Measurements from ENCODE around the gene AMBRA1.
A peak's percentile ranks its signal among the peaks of the same experiment; 100 is the strongest.
"Not testable (repeated sequence)": the region's sequence is repeated elsewhere in the genome, so short reads cannot be mapped to it uniquely, and the experiment has no call there.

The AMBRA1 gene

DNA sequence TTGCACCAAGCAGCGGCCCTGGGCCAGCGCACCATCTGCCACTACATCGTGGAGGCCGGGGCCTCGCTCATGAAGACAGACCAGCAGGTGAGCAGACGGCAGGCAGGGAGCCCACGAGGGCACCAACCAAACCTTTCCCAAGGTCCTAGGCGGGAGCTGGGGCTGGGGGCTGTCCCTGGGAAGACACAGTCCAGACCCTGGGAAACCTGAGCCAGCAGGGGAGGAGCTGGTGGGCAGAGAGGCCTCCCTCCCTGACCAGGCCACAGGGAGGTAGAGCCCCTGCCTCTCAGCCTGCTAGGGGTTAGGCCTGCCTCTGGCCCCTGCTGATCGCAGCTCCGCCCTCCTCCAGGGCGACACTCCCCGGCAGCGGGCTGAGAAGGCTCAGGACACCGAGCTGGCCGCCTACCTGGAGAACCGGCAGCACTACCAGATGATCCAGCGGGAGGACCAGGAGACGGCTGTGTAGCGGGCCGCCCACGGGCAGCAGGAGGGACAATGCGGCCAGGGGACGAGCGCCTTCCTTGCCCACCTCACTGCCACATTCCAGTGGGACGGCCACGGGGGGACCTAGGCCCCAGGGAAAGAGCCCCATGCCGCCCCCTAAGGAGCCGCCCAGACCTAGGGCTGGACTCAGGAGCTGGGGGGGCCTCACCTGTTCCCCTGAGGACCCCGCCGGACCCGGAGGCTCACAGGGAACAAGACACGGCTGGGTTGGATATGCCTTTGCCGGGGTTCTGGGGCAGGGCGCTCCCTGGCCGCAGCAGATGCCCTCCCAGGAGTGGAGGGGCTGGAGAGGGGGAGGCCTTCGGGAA is 214.1 kb downstream of the AMBRA1 start:
- DNase-seq: not testable (repeated sequence)

DNA sequence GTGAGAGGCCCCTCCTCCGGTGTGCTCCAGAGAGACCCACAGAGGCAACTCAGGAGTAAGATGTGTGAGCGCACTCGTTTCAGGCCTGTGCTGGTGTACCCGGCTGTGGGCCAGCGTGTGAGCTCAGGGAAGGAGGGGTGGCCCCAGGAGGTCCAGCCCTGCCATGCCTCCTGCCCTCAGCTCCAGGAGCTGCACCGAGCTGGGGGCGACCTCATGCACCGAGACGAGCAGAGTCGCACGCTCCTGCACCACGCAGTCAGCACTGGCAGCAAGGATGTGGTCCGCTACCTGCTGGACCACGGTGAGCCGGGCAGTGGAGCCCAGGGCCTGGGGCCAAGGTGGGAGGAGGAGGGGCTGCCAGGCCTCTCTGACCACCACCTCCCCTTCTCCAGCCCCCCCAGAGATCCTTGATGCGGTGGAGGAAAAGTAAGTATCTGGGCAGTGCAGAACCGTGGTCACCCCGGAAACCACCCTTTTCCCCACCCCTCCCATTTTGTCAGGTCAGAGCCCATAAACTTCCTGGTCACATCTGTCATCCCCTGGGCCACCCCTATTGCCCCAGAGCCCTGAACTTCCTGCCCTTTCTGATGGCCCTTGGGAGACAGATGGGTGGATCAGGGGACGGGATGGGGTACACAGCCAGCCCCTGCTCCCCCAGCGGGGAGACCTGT is 214.9 kb downstream of the AMBRA1 start:
- DNase-seq: no peak

DNA sequence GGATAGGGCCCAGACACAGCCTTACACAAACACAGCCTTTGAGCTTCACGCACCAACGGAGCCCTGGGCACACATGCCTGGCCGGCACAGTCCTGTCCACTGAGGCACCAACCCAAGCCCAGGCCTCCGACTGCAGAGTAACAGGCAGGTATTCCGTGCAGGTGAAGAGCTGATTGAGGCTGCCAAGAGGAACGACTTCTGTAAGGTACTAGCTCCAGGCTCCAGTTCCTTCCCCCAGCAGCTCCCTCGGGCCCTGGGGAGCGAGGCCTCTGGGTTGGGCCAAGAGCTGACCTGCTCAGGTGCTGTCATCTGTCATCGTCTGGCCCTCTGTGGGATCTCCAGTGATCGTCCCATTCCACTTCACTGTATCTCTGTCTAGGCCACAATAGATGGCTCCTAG is 215.5 kb downstream of the AMBRA1 start:
- no peak for DNase-seq

DNA sequence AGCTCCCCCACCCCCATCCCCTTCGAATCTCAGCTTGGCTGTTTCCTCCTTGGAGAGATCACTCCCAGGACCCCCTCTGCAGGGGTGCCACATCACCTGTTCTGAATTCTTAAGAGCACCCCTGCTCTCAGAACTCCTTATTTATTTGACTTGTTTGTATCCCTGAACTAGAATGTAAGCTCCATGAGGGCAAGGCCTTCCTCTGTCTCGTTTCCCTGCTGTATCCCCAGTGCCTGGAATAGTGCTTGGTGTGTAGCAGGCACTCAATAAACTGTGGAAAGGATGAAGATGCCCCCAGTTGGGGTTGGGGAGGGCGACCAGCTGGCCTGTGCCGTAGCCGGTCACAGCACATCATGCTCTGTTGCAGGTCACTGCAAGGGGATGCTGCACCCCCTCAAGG is 216.0 kb downstream of the AMBRA1 start:
- no peak for DNase-seq

DNA sequence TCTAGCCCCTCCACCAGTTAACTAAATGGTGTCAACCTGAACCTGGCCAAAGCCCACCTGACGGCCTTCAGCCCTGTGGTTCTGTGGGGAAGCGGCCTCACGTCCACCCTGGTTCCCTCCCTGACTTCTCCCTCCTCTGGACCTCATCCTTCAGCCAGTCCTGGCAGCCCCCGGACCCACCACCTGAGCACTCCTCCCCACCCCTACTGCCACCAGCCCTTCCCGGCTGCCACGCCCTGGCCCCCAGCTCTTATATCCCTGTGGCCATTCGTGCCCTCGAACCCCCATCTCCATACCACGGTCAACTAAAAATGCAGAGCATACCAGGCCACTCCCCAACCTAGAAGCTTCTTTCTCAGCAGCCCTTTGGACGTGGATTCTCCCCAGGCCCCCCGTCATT is 216.5 kb downstream of the AMBRA1 start:
- no peak for DNase-seq

DNA sequence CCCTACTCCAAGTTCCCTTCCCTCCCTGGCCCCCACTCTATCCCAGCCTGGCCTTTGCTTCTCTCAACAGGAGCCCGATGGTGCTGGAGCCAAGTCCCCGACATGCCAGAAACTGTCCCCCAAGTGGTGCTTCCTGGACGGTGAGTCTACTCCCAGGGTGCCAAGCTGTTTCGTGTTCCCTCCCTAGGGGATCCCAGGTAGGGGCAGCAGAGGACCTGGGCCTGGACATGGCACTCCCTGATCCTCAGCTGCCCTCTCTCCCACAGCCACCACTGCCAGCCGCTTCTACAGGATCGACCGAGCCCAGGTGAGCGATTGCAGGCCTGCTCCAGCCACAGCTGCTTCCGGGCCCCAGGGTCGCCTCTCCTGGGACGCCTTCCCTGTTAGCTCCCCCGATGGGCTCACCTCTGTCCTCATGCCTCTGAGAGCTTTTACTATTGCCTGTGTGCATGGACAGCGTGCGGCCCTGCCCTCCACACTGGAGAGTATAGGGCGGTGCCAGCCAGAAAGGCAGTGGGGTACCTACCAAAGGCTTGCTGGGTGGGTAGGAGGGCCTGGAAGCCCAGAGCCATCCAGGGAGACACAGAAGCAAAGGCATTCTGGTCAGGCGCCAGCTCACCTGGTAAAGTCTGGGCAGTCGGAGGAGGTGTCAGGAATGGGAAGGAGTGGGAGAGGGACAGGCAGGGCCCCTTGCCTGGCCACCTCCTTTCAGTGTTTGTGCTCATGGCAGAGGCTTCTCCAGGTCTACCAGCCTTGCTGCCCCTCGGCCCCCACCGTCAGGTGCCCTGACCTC is 217.4 kb downstream of the AMBRA1 start:
- DNase-seq: no peak

DNA sequence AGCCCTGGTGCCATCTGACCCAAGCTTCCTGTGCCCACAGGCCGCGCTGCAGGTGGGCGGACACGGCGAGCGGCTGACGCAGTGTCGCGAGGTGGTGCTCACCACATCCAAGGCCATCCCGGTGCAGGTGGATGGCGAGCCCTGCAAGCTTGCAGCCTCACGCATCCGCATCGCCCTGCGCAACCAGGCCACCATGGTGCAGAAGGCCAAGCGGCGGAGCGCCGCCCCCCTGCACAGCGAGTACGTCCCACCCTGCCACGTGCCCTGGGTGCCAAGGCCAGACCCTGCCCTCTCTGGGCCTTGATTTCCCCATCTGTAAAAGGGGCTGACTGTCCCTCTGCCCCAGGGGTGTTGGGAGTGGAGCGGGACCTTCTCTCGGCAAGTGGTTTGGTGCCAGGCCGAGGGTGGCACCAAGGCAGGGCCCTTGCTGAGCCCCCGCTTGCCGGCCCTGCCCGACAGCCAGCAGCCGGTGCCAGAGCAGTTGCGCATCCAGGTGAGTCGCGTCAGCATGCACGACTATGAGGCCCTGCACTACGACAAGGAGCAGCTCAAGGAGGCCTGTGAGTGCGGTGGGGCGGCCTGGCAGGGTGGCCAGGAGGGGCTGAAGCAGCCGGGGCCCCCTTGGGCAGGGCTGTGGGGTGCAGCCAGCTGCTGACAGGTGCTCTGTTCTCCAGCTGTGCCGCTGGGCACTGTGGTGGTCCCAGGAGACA is 218.3 kb downstream of the AMBRA1 start:
- DNase-seq: no peak

DNA sequence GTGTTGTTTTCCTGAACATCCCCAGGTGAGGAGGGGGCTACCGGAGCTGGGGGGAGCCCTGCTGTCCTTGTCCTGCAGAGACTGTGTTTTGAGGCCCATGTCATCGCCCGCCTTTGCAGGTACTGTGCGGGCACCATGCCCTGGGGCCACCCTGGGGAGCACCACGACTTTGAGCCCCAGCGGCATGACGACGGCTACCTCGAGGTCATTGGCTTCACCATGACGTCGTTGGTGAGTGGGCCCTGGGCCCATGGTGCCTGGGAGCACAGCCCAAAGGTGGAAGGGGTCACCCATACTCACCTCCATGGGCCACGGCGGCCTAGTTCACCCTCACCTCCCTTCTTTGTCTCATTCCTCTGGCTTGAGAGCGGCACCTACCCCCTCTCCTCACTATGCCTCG is 219.0 kb downstream of the AMBRA1 start:
- DNase-seq: no peak

DNA sequence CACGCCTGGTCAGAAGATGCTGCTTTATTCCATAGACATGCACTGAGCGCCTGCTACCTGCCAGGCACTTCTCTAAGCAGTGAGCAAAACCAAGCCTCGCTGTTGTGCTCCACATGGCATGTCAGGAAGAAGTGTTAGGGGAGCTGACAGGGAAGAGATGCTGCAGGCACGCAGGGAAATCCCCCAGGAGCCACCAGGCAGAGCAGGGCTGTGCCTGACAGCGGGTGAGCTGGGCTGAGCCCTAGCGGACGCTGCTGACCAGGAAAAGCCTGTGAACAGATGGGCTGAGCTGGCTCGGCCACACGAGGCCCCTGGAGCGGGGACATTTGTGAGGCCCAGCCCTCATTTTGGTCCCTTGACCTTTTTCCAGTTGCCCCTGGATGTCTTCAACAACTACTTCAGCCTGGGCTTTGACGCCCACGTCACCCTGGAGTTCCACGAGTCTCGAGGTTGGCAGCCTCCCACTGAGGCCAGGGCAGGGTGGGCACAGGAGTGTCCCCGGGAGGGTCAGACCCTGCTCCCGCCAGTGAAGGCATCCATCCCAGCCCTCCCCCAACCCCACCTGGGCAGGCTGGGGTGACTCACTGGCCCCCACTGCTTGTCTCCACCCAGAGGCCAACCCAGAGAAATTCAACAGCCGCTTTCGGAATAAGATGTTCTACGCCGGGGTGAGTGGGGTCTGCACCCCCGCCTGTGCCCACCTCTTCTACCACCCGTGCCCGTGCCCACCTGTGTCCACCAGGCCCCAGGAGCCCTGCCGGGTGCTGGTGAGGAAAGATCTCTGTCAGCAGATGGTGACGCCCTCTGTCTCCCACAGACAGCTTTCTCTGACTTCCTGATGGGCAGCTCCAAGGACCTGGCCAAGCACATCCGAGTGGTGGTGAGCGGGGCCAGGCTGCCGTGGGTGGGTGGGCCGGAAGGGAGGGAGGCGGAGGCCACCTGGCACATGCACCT is 219.8 kb downstream of the AMBRA1 start:
- no peak for DNase-seq

DNA sequence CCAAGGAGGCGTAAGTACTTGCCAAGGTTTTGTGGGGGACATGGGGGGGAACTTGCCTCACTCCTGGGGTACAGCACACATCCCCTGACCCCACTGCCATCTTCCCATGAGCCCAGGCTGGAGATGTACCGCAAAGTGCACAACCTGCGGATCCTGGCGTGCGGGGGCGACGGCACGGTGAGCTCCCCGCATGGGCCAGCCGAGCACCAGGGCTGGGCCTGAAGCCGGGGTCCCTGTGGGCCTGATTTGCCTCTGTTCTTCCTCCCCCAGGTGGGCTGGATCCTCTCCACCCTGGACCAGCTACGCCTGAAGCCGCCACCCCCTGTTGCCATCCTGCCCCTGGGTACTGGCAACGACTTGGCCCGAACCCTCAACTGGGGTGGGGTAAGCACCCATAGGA is 221.3 kb downstream of the AMBRA1 start:
- DNase-seq: not testable (repeated sequence)

DNA sequence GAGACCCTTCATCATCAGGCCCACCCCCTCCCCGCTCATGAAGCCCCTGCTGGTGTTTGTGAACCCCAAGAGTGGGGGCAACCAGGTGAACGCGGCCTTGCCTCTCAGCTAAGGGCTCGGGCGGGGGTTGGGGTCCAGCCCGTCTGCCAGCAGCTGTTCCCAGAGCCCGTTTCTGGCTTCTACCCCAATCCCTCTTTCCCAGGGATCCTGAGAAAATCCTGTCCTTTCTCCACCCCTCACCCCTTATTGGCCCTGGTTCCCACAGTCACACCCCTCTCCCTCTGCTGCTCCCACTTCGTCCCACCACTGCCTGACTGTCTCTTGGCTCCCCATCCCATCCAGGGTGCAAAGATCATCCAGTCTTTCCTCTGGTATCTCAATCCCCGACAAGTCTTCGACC is 221.7 kb downstream of the AMBRA1 start:
- DNase-seq: no peak

DNA sequence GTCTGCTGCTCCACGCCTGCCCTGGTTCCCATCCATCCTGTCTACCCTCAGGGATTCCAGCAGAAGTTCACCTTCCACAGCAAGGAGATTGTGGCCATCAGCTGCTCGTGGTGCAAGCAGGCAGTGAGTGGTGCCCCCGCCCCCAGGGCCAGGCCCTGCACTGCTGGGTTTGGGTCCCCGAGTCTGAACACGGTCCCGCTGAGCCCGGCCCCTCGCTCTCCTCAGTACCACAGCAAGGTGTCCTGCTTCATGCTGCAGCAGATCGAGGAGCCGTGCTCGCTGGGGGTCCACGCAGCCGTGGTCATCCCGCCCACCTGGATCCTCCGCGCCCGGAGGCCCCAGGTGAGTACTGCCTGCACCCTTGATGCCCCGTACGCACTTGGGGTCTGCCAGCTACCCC is 222.6 kb downstream of the AMBRA1 start:
- DNase-seq: not testable (repeated sequence)

DNA sequence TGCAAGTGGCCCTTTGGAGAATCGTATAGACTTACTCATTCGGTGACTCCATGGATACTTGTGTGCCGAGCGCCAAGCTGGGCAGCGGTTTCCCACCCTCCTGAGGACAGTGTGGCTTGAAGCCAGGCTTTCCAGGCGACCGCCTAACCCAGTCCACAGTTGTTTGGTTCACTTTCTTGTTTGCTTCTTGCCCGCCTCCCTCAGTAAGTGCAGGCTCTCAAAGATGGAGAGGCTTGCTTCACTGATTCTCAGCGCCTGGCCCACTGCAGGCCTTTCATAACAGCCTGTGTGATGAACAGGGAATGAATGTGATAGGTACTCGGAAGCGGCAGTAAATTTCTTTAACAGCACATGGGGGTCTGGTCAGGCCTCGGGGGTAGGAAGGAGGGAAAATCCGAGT is 223.6 kb downstream of the AMBRA1 start:
- no peak for DNase-seq

DNA sequence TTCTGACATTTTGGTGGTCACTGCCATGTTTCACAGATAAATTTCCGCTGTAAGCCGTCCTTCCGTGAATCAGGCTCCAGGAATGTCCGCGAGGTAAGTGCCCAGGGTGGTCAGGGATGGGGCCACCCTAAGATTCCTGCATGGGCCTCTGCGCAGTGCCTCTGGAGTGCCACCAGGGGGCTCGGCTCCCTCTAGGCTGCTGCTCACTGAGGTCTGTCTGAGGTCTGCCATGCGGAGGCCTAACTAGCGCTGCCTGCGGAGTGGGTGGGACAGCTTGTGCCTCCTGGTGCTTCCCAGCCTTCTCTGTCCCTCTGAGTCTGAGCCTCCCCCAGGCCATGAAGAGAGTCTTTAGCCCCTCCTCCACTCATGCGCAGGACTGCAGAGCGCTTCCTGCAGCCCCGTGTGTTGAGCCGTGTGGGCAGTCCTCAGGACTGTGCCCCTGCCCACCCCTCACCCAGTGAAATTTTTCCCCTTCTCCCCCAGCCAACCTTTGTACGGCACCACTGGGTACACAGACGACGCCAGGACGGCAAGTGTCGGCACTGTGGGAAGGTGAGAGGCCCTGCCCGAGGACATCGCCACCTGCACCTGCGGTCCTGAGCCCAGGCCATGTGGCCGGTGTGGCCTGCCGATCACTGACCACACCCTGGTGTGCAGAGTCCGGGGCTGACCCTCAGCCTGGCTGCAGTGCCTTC is 224.2 kb downstream of the AMBRA1 start:
- DNase-seq: peak; percentile 58

DNA sequence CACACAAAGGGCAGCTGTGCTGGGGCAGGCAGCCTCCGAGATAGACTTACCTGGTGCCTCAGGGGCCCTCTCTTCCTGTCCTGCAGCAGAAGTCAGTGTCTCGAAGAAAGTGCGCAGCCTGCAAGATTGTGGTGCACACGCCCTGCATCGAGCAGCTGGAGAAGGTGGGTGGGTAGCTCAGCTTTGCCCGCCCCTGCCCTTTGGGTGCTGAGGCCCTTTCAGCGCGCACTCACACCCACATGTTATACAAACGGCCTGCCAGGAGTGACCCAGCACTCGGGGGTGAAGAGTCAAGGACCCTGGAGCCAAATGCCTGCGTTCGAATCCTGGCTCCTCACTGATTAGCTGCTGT is 225.9 kb downstream of the AMBRA1 start:
- no peak for DNase-seq

DNA sequence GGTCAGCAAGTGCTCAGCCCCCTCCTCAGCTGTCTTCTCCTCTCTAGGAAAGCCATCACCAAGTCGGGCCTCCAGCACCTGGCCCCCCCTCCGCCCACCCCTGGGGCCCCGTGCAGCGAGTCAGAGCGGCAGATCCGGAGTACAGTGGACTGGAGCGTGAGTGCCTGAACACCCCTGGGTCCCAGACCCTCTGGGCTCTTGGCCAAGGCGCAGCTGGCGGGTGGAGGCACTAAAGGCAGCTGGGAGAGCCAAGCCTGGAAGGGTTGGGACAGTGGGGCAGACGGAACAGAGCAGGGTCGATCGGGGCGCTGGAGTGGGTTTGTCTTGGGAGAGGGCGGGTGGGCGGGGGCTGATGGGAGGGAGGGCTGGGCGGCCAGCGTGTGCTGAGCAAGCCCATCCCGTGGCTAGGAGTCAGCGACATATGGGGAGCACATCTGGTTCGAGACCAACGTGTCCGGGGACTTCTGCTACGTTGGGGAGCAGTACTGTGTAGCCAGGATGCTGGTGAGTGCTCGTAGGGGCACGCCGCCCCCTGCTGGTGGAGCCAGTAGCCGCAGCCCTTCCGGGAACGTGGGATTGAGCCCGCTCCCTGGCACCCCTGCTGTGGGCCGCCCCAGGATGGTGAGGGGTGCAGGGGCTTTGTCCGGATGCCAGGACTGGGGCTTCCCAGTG is 226.4 kb downstream of the AMBRA1 start:
- DNase-seq: peak; percentile 82

DNA sequence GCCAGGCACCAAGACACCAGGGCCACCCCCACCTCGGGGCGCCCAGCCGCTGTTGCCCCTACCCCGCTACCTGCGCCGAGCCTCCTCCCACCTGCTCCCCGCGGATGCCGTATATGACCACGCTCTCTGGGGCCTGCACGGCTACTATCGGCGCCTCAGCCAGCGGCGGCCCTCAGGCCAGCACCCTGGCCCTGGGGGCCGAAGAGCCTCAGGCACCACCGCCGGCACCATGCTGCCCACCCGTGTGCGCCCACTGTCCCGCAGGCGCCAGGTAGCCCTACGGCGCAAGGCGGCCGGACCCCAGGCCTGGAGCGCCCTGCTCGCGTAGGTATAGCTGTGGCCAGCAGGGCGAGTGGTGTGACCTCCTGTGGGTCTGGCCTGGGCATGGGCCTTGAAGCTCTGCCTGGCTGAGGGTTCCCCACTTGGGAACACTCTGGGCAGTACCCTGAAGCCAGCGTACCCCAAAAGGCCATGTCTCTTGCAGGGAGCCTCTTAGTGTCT is 227.1 kb downstream of the AMBRA1 start:
- DNase-seq: no peak

DNA sequence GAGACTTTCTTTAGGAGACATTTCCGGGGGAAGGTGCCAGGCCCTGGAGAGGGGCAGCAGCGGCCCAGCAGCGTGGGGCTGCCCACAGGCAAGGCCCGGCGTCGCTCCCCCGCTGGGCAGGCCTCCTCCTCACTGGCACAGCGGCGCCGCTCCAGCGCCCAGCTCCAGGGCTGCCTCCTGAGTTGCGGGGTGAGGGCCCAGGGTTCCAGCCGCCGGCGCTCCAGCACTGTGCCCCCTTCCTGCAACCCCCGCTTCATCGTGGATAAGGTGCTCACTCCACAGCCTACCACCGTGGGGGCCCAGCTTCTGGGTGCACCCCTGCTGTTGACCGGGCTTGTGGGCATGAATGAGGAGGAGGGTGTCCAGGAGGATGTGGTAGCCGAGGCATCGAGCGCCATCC is 227.6 kb downstream of the AMBRA1 start:
- no peak for DNase-seq

DNA sequence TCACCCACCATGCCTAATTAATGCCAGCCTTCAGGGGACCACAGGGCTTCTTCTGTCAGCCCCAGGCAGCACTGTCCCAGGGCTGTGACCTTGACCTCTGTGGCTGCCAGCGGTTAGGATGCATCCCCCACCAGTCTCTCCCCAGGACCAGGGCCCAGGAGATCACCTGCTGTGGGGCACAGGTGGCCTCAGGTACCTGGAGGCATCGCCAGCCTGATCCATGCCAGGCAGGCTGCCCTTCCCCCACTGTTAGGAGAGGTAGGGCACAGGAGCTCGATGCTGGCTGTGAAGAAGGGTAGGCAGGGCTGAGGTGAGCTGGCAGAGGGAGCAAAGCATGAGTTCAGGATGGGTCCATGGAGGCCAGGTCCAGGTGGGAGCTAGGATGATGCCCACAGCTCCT is 229.0 kb downstream of the AMBRA1 start:
- no peak for DNase-seq

DNA sequence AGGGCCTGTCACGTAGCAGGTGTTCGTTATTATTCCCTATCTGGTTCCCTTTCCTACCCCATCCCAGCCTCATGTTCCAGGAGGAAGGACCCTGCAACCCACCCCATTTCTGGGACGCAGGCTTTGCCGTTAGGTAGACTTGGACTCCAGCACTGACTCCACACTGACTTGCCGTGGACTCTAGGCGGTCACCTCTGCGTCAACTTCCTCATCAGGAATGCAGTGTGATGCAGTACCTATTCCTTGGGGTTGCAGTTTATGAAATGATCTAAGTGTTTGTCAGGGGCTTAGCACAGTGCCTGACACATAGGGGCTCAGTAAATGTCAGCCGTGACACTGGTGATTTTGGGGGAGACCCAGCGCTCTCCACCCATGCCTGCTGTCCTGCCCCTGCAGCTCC is 229.8 kb downstream of the AMBRA1 start:
- DNase-seq: no peak

All from CD4-positive, alpha-beta T cell treated with Interleukin-17A for 1 hour (primary cell).